HG02938 (cell line): ENCODE results near the gene OGFOD3.
"Not testable (repeated sequence)": the region's sequence is repeated elsewhere in the genome, so short reads cannot be mapped to it uniquely, and the experiment has no call there.

ENCODE experiments used
- ATAC-seq: cut with Tn5 transposase; IDR thresholded peaks from one replicate; pipeline ENCODE4 v1.9.1; 2021; ENCODE audit warnings: mild to moderate bottlenecking, moderate library complexity; ENCODE audit not compliant: unreplicated experiment

The OGFOD3 gene

GRCh38 chr17:82390015-82390859 lies 28.1 kb downstream of the OGFOD3 start:
- no peak for ATAC-seq

- no peak for ATAC-seq
Observed at GRCh38 chr17:82389379-82389778, 29.0 kb downstream of the OGFOD3 start.

- ATAC-seq: no peak
Observed at GRCh38 chr17:82388922-82389283, 29.5 kb downstream of the OGFOD3 start.

GRCh38 chr17:82388223-82388921 lies 30.0 kb downstream of the OGFOD3 start:
- no peak for ATAC-seq

- ATAC-seq: no peak
Observed at GRCh38 chr17:82387705-82388106, 30.7 kb downstream of the OGFOD3 start.

GRCh38 chr17:82386881-82387704 lies 31.3 kb downstream of the OGFOD3 start:
- ATAC-seq: no peak

GRCh38 chr17:82386255-82386831 lies 32.0 kb downstream of the OGFOD3 start:
- ATAC-seq: no peak

GRCh38 chr17:82385559-82386254 lies 32.7 kb downstream of the OGFOD3 start:
- ATAC-seq: no peak

GRCh38 chr17:82384730-82385481 lies 33.5 kb downstream of the OGFOD3 start:
- no peak for ATAC-seq

GRCh38 chr17:82384051-82384729 lies 34.2 kb downstream of the OGFOD3 start:
- no peak for ATAC-seq

GRCh38 chr17:82383411-82383810 lies 35.0 kb downstream of the OGFOD3 start:
- ATAC-seq: no peak

GRCh38 chr17:82382933-82383255 lies 35.5 kb downstream of the OGFOD3 start:
- ATAC-seq: no peak

GRCh38 chr17:82382220-82382932 lies 36.0 kb downstream of the OGFOD3 start:
- not testable (repeated sequence) for ATAC-seq

- ATAC-seq: not testable (repeated sequence)
Observed at GRCh38 chr17:82381703-82382009, 36.7 kb downstream of the OGFOD3 start.

GRCh38 chr17:82380860-82381702 lies 37.3 kb downstream of the OGFOD3 start:
- no peak for ATAC-seq

- no peak for ATAC-seq
Observed at GRCh38 chr17:82378741-82379021, 39.7 kb downstream of the OGFOD3 start.

- ATAC-seq: no peak
Observed at GRCh38 chr17:82377924-82378740, 40.3 kb downstream of the OGFOD3 start.
